Keratinocyte (primary cell): ENCODE data around the gene SDCCAG8. TPM values are rescaled to one million over a fixed set of nuclear protein-coding genes. Genes with fewer than 3 reads are reported as not detected.
A peak's percentile ranks its signal among the peaks of the same experiment; 100 is the strongest.

Experiments used
- DNase-seq: peaks from one replicate; pipeline ENCODE4 v3.0.0-alpha.2; 2011; ENCODE audit warnings: low read depth, missing footprints, low spot score
- FAIRE-seq: peaks from 2 replicates; lab custom pipeline; 2011; peaks lifted over from hg19 to GRCh38; lab: Jason Lieb, UNC
- H2AFZ ChIP-seq: 2 replicates; pipeline ENCODE4 v1.6.0; 2012; ENCODE audit warnings: low read length, control low read depth, inconsistent platforms; ENCODE audit not compliant: control insufficient read depth
- H3K27ac ChIP-seq: 2 replicates; pipeline ENCODE4 v1.5.1; 2011; ENCODE audit warnings: low read length; ENCODE audit not compliant: control insufficient read depth, insufficient read depth
- H3K27me3 ChIP-seq: 3 replicates; pipeline ENCODE4 v1.6.0; 2011; ENCODE audit warnings: low read length; ENCODE audit not compliant: control insufficient read depth, insufficient read depth; ENCODE audit errors: extremely low read depth
- H3K36me3 ChIP-seq, 2 experiments: 2 replicates in 1 of 2; 3 replicates in 1 of 2; pipeline ENCODE4 v1.5.1; 2011; ENCODE audit warnings: low read length in 2 of 2, mild to moderate bottlenecking in 1 of 2; ENCODE audit not compliant: control insufficient read depth in 2 of 2, insufficient read depth in 2 of 2; ENCODE audit errors: extremely low read depth in 1 of 2
- H3K4me1 ChIP-seq: 3 replicates; pipeline ENCODE4 v1.5.1; 2011; ENCODE audit warnings: low read length; ENCODE audit not compliant: control insufficient read depth, insufficient read depth; ENCODE audit errors: extremely low read depth
- H3K4me2 ChIP-seq: 3 replicates; pipeline ENCODE4 v1.6.0; 2011; ENCODE audit warnings: low read depth, low read length; ENCODE audit not compliant: control insufficient read depth, insufficient read depth; ENCODE audit errors: extremely low read depth
- H3K4me3 ChIP-seq, 3 experiments: fragments of 200-600 bp in 1 of 3; sonication (generic) in 1 of 3; 2 replicates in 2 of 3; 3 replicates in 1 of 3; pipeline ENCODE4 v1.5.1; 2011 to 2016; ENCODE audit warnings: low read length in 3 of 3, mild to moderate bottlenecking in 3 of 3, control low read depth in 2 of 3, inconsistent platforms in 1 of 3, low read depth in 1 of 3, mixed read lengths in 1 of 3, mixed run types in 1 of 3, moderate library complexity in 1 of 3; ENCODE audit not compliant: control insufficient read depth in 2 of 3, insufficient read depth in 2 of 3; ENCODE audit errors: extremely low read depth in 1 of 3
- H3K79me2 ChIP-seq: 2 replicates; pipeline ENCODE4 v1.6.0; 2012; ENCODE audit warnings: low read length; ENCODE audit not compliant: control insufficient read depth, insufficient read depth
- H3K9ac ChIP-seq: 3 replicates; pipeline ENCODE4 v1.6.0; 2011; ENCODE audit warnings: low read length; ENCODE audit not compliant: control insufficient read depth, insufficient read depth; ENCODE audit errors: extremely low read depth
- H3K9me1 ChIP-seq: 3 replicates; pipeline ENCODE4 v1.6.0; 2011; ENCODE audit warnings: low read length; ENCODE audit not compliant: control insufficient read depth, insufficient read depth; ENCODE audit errors: extremely low read depth
- H3K9me3 ChIP-seq: 2 replicates; pipeline ENCODE4 v1.5.1; 2012; ENCODE audit warnings: low read depth, low read length; ENCODE audit not compliant: control insufficient read depth
- H4K20me1 ChIP-seq: 3 replicates; pipeline ENCODE4 v1.6.0; 2011; ENCODE audit warnings: low read length; ENCODE audit not compliant: control insufficient read depth, insufficient read depth; ENCODE audit errors: extremely low read depth
- EZH2 ChIP-seq: IDR thresholded peaks from one replicate; pipeline ENCODE4 v1.6.1; 2012; ENCODE audit warnings: inconsistent platforms, mild to moderate bottlenecking, low read length, moderate library complexity
- dilution Hi-C: fragments of 300-500 bp; cut with MboI; formaldehyde crosslinking; loops from one replicate; pipeline ENCODE4 v1.7.0; 2020; ENCODE audit warnings: low sequenced_read_pairs; ENCODE audit not compliant: extremely low pct_ligation_motif_present
- polyA plus RNA-seq, 5 experiments: library from polyadenylated mRNA; depleted of rRNA in 3 of 5; stranded (reverse) in 3 of 5; stranded (forward) in 1 of 5; unstranded in 1 of 5; fragments of >200 nt; gene quantifications; 1 replicate in 1 of 5; 2 replicates in 3 of 5; 3 replicates in 1 of 5; pipeline versions ENCODE4 v1.2.1 to v1.2.3, GENCODE V29; 2011 to 2012; ENCODE audit warnings: missing spikeins in 2 of 5, low read depth in 1 of 5, low replicate concordance in 1 of 5
- TF ChIP-seq, protein P1 (sequence below), 3 experiments: IDR thresholded peaks in 1 of 3; conservative IDR thresholded peaks in 1 of 3; optimal IDR thresholded peaks in 1 of 3; 2 replicates in 2 of 3; 3 replicates in 1 of 3; pipeline versions ENCODE3 to v1.5.1; 2011; ENCODE audit warnings: low read length in 3 of 3, mild to moderate bottlenecking in 3 of 3, moderate library complexity in 2 of 3, control low read depth in 1 of 3, inconsistent platforms in 1 of 3; ENCODE audit not compliant: insufficient read depth in 2 of 3; ENCODE audit errors: extremely low read depth in 1 of 3

Gene SDCCAG8
- polyA plus RNA-seq, 1 donor (not counting 4 experiments of a cell fraction or from before 2014, with no cell fraction given) = 61.6 TPM

- TF ChIP-seq, protein P1, sequence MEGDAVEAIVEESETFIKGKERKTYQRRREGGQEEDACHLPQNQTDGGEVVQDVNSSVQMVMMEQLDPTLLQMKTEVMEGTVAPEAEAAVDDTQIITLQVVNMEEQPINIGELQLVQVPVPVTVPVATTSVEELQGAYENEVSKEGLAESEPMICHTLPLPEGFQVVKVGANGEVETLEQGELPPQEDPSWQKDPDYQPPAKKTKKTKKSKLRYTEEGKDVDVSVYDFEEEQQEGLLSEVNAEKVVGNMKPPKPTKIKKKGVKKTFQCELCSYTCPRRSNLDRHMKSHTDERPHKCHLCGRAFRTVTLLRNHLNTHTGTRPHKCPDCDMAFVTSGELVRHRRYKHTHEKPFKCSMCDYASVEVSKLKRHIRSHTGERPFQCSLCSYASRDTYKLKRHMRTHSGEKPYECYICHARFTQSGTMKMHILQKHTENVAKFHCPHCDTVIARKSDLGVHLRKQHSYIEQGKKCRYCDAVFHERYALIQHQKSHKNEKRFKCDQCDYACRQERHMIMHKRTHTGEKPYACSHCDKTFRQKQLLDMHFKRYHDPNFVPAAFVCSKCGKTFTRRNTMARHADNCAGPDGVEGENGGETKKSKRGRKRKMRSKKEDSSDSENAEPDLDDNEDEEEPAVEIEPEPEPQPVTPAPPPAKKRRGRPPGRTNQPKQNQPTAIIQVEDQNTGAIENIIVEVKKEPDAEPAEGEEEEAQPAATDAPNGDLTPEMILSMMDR (optimal IDR thresholded peaks at IDR 0.05 in 1 of 3, IDR thresholded peaks at IDR 0.05 in 1 of 3, conservative IDR thresholded peaks at IDR 0.05 in 1 of 3; ENCODE audit: extremely low read depth in 1 of 3, insufficient read depth in 2 of 3, low read length in 3 of 3) = no peak
- no peak for TF ChIP-seq EZH2
- Histone ChIP-seq H3K9me3 (no peaks in the 10 kb centered on the region), H3K27me3 (no peaks in the 10 kb centered on the region), H2AFZ (no peak overlapping the region), H3K36me3 (no peaks in the 10 kb centered on the region), H3K4me3 (no peak overlapping the region), H3K4me1 (peaks cover 3% of the 10 kb centered on the region), H3K4me2 (no peak overlapping the region), H4K20me1 (no peaks in the 10 kb centered on the region), H3K9me1 (no peaks in the 10 kb centered on the region), H3K27ac (no peak overlapping the region), H3K9ac (no peak overlapping the region), H3K79me2 (peaks cover 8% of the 10 kb centered on the region)
- dilution Hi-C loops = no loop called here
- FAIRE-seq (no peak), DNase-seq (no peak)
These were observed 25.8 kb downstream of the SDCCAG8 start for GRCh38 chr1:243281672-243282071.

DNA sequence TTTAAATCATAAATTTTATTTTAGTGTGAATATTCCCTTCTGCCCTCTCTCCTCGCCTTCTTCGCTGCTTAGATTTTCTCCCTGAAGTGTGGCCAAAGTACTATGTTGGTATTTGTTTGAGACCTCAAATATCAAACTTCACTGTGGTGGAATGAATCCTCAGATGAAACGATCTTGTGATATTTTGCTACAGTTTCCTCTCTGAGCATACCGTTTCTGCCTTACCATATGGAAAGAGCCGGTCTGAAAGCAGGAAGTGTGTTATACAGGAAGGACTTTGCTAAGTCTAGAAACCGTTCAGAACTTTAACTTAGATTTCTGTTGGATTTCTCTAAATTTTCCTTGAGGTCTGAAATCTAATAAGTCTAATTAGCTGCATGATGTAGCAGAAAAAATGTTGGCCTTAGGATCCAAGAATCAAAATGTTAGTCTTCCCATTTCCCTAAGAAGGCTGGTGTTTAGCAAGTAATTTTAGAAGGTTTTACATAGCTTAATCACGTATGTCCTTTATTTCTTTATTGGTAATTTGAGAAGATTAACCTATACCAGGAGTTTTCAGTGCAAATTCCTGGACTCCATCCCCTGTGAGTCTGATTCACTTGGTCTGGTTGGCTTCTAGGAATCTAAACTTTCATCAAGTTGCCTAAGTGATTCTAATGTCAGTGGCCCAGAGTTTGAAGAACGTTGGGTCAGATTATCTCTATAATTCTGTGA lies 30.7 kb downstream of the SDCCAG8 start:
- H3K9me1 ChIP-seq = no peaks in the 10 kb centered on the region
- no peak for TF ChIP-seq EZH2
- TF ChIP-seq, protein P1 (optimal IDR thresholded peaks at IDR 0.05 in 1 of 3, IDR thresholded peaks at IDR 0.05 in 1 of 3, conservative IDR thresholded peaks at IDR 0.05 in 1 of 3; ENCODE audit: extremely low read depth in 1 of 3, insufficient read depth in 2 of 3, low read length in 3 of 3) = no peak
- peaks cover 0 to 3% of the 10 kb centered on the region in 2 experiments for H3K36me3 ChIP-seq
- no peak overlapping the region for H2AFZ ChIP-seq
- H3K27me3 ChIP-seq = no peaks in the 10 kb centered on the region
- dilution Hi-C loops = no loop called here
- no peaks in the 10 kb centered on the region for H3K9me3 ChIP-seq
- FAIRE-seq = peak; percentile 60
- H3K9ac ChIP-seq = no peak overlapping the region
- H3K4me3 ChIP-seq = no peak overlapping the region
- H3K4me2 ChIP-seq = no peak overlapping the region
- H3K27ac ChIP-seq = peak overlapping the region; percentile 84
- no peaks in the 10 kb centered on the region for H4K20me1 ChIP-seq
- peaks cover 20% of the 10 kb centered on the region for H3K4me1 ChIP-seq
- H3K79me2 ChIP-seq = peaks cover 6% of the 10 kb centered on the region
- DNase-seq = no peak
